Measurements from ENCODE around the gene RAB40C.
"Not testable (repeated sequence)": the region's sequence is repeated elsewhere in the genome, so short reads cannot be mapped to it uniquely, and the experiment has no call there.

The RAB40C gene

DNA sequence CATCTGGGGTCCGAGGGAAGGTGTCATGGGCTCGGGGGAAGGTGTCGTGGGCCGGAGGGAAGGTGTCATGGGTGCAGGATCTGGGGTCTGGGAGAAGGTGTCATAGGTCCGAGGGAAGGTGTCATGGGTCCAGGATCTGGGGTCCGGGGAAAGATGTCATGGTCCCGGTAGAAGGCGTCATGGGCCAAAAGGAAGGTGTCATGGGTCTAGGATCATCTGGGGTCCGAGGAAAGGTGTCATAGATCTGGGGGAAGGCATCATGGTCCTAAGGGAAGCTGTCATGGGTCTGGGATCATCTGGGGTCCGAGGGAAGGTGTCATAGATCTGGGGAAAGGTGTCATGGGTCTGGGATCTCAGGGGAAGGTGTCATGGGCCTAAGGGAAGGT is 942 bp downstream of the RAB40C start:
- no peak for DNase-seq (ENCODE audit: low spot score)

DNA sequence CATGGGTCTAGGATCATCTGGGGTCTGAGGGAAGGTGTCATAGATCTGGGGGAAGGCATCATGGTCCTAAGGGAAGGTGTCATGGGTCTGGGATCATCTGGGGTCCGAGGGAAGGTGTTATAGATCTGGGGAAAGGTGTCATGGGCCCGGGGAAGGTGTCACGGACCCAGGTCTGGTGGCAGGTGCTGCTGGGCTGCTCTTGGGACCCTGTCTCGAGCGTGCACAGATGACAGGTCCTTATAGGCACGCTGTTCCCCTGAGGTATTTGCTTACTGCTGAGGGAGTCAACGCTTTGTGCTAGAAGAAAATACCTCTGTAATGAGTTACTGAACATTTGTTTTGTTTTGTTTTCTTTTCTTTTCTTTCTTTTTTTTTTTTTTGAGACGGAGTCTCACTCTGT is 1.4 kb downstream of the RAB40C start:
- no peak for DNase-seq (ENCODE audit: low spot score)

DNA sequence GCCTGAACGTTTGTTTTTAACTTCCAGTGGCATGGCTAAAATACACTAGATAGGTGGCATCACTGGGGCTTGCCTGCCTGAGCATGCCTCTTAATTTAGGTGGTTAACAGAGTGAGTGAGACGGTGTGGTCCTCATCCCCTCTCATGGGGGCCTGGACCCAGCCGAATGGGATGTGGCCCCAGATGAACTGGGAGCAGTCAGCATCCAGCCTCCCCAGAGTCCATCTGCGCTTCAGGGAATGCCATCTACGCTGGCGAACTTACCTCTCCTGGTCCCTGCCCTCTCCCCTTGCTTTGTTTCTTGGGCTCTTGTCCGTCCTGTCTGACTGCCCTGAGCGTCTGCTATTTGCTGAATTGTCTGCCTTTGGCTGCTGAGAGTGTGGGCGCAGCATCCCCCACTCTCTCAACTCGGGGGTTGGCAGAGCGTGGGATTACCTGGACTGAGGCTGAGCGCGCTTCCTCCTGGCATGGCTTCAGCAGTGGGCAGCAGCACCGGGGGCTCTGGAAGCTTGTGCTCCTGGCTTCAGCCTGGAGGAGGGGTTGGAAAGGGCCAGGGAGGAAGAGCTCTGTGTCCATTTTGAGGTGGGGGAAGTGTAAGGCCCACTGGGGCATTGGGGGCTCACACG is 2.1 kb downstream of the RAB40C start:
- DNase-seq (ENCODE audit: low spot score), result no peak

DNA sequence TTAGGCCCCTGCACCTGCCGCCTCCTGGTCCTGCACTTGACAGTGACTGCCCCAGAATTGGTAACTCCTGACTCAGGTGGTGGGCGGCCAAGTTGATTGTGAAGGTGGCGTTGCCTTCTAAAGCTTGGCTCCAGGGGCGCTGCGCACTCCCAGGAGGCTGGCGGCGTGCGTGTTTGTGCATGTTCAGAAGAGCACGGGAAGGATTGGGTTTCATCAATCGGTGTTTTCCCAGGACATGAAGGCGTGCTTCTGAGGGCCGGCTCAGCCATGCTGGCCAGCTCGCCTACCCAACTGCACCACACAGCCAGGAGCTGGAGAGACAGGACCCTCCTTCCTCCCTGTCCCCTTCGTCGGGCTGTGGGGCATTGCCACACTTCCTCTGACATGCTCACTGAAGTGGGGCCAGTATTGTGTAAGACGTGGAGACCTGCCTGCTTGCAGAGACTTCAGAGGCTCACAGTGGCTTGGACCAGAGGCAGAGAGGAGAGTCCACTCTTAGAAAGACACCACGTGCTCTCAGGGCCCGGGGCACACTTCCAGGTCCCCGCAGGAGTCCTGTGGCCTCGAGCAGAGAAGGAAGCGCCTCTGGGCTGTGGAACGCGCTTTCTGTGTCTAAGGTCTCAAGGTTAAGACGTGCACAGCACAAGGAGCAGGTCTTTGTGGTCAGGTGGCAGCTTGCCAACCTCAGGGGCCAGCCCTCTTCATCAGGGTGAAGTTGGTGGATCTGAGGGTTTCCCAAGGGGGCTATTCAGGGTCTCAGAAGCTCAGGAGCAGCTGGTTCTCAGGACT is 2.8 kb downstream of the RAB40C start:
- DNase-seq (ENCODE audit: low spot score), result peak; percentile 21

DNA sequence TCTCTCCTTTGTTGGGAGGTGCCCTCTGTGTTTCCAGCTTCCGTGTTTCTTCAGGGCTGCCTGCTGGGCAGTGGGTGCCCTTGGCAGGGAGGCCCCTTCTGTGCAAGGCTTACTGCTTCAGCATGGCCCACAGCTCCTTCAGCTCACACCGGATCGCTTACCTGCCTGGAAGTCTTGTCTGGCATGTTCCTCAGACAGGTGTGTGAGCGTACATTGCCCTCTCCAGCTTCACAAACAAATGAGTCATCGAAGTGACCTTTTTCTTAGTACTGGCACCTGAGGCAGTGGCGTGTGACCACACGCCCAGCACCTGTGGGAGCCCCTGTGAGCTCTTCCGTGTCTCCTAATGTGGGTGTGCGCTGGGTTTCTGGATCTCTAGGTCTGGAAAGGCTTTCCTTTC is 3.5 kb downstream of the RAB40C start:
- no peak for DNase-seq (ENCODE audit: low spot score)

DNA sequence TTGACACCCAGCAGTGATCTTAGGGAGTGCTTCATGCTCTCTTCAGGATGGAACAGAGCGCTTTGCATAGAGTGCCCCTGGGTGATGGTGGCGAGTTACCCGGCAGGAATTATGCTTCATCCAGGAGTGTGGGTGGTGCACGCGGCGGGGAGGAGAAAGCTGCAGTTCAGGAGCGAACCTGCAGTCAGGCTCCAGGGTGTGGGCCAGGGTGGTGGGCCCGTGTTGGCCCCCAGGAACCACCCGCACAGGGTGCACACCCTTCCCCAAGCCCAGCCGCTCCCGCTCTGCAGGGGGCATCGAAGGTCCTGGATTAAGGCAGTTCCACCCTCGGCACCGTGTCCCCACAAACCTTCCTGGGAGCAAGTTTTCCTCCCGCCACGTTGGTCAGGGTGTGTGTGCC is 3.9 kb downstream of the RAB40C start:
- DNase-seq (ENCODE audit: low spot score), result no peak

DNA sequence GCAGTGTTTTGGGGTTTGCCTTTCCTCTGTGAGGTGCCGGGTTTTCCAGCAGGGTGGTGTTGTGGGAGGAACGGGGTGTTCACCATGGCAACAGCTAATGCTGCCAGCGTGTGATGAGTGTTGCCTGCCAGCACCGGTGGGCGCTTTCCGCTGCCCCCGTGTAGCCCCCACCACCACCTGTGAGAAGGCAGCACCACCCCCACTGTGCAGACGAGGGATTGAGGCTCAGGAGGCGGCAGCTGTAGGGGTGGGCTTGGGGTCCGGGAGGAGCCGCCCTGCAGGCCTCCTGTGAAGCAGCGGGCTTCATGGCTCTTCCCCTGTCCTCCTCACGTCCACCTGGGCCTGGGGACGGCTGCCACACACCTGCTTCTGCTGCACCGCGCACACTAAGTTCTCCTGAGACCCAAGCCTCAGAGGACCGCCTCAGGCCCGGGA is 5.2 kb downstream of the RAB40C start:
- DNase-seq (ENCODE audit: low spot score), result no peak

DNA sequence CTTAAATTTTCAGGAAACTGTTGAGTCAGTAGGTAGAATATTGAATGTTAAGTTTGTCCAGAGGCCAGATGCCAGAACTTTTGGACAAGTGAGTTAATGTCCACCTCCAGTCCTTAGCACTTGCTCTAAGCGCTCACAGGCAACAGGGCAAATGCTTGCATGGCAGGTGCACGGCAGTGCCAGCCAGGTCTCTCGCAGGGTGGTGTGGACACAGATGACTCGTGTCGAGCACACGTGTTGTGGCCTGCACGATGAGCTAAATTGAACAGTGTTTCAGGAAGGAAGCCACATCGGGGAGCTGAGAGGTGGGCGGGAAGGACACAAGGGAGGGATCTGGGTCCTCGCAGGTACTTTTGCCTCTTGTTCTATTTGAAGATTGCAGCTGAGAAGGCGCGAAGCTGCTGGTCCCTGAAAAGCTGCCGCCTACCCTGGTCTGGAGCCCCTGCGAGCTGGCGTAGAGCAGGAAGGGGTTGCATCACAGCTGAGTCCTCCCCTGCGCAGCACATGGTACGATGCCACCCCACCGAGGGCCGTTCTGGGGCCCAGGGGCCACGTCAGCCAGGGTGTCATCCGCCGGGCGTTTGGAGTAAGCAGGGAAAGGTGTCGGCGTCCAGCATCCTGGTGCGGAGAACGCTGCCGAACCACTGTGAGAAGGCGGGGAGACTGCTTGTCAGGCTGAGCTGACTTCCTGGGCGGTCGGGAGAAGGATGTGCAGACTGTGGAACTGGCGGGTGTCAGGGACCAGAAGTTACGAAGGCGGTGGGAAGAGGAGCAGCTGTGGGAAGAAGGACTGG is 6.3 kb downstream of the RAB40C start:
- DNase-seq (ENCODE audit: low spot score), result no peak

DNA sequence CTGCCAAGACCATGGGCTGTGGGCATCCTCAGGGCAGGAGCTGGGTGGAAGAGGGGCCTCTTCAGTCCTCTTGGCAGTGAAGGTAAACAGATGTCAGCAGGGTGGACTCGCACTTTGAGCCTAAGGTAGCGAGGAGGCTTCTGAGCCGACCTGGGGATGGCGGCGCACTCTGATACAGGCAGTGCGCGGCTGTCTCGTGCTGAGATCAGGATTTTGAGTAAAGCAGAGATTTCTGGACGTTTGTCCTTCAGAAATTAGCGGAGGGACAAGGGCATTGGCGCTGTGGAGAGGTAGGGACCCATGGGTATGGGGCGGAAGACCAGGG is 6.8 kb downstream of the RAB40C start:
- DNase-seq (ENCODE audit: low spot score), result no peak

DNA sequence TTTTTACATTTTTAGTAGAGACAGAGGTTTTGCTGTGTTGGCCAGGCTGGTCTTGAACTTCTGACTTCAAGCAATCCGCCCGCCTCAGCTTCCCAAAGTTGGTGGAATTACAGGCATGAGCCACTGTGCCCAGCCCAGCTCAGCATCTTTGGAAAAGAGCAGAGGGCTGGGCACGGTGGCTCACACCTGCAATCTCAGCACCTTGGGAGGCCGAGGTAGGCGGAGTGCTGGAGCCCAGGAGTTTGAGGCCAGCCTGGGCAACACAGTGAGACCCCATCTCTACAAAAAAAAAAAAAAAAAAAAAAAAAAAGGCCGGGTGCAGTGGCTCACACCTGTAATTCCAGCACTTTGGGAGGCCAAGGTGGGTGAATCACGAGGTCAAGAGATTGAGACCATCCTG is 7.8 kb downstream of the RAB40C start:
- not testable (repeated sequence) for DNase-seq (ENCODE audit: low spot score)

DNA sequence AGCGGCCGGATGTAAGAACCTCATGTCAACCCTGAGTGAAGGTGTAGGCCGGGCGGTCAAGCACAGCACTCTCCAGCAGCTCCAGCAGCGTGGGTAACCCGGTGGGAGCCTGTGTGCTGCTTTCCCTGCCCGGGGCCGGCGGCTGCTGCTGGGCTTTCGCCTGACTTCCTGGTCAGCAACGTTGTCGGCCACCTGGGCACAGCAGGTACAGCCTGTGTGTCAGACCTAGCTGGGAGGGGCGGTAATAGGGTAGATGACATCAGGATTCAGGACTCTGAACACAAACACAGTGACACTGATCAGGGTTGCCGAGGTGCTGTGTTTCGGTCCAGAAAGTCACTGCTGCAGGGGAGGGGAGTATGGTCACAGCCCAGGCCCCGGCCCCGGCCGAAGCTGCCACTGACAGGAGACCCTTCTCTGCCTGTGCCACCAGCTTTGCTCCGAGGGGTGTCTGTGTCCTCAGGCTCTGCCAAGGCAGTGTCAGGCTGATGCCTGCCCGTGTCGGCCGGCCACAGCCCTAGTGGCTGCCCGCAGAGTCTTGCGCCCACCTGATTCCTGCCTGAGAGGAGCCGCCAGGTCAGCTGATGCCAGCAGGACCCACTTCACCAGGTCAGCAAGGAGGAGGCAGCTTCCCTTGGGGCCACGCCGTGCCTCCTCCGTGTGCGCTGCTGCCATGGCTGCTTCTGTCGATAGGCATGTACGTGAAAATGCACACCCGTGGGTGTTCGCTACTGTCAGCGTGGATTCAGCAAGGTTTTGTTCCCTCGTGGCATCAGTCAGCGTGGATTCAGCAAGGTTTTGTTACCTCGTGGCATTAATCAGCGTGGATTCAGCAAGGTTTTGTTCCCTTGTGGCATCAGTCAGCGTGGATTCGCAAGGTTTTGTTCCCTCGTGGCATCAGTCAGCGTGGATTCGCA is 9.2 kb downstream of the RAB40C start:
- DNase-seq (ENCODE audit: low spot score), result no peak

DNA sequence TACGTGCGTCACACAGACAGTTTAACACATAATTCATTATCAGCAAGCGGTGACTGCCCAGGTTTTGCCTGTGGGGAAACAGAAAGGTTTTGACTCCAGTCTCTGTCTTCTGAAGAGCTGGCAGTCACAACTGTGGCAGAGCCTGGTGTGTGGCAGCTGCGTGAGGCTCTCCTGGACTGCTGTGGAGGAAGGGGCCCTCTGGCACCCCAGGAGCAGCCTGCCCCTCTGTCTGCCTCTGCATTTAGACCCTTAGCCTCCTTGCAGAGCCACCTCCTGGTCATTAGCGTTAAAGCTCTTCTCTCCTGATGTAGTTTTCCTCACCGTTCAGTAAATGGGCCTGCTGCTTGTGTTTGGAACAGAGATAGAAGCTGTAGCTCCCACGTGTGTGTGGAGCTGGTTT is 10.9 kb downstream of the RAB40C start:
- DNase-seq (ENCODE audit: low spot score), result no peak

DNA sequence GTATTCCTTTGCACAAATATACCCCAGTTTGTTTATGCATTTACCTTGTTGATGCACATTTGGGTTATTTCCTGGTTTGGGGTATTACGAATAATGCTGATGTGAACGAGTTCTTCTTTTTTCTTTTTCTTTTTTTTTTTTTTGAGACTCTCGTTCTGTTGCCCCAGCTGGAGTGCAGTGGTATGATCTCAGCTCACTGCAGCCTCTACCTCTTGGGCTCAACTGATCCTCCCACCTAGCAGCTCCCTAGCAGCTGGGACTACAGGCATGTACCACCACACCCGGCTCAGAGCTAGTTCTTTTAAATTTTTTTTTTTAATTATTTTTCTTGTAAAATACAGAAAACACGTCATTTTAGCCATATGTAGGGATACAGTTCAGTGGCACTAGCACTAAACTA is 14.1 kb downstream of the RAB40C start:
- DNase-seq (ENCODE audit: low spot score), result no peak

DNA sequence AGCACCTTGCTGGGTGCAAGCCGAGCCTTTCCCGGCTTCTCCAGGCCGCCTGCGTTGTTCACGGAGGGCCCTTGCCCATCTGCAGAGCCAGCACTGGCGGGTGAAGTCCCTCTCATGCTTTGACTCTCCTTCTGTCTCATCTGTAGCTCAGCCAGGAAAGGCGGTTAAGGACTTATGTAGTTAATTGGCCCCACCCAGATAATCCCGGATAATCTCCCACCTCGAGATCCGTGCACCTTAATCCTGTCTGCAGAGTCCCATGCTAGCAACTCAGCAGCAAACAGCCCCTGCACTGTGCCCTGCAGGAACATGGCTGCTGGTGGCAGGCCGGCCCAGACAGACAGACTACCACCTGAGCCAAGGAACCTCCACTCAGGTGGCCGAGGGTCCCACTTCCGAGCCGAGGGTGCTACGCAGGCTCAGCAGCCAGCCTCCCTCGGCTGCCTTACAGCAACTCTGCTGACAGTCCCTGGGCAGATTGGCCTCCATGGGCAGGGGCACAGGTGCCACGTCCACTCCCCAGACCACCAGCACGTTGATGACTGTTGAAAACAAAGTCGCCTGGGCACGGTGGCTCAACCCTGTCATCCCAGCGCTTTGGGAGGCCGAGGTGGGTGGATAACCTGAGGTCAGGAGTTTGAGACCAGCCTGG is 16.9 kb downstream of the RAB40C start:
- DNase-seq (ENCODE audit: low spot score), result no peak

DNA sequence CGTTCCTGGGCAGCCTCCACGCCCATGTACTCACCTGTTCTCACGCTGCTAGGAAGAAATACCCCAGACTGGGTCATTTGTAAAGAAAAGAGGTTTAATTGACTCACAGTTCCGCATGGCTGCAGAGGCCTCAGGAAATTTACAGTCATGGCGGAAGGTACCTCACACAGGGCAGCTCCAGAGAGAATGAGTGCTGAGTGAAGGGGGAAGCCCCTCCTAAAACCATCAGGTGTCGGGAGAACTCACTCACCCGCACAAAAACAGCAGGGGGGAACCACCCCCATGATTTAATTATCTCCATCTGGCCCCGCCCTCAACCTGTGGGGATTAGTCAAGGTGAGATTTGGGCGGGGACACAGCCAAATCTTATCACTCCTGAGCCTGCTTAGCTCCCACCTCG is 18.2 kb downstream of the RAB40C start:
- DNase-seq (ENCODE audit: low spot score), result no peak

DNA sequence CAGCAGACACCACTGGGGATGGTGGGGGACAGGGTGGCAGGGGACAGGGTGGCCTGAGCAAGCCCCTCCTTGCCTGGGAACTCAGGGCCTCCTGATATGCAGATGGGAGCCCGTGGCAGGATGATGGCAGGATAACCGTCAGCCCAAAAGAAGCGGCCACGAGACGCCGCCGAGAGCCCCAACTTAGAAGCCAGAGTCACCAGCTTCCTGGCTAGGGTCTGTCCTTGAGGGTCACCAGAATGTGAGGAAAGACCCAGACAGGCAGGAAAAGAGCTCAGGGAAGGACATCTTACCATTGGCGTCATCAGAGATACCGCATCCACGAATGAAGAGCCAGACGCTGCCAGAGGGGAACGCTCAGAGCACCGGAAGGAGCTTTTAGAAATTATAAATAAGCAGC is 19.4 kb downstream of the RAB40C start:
- DNase-seq (ENCODE audit: low spot score), result no peak

DNA sequence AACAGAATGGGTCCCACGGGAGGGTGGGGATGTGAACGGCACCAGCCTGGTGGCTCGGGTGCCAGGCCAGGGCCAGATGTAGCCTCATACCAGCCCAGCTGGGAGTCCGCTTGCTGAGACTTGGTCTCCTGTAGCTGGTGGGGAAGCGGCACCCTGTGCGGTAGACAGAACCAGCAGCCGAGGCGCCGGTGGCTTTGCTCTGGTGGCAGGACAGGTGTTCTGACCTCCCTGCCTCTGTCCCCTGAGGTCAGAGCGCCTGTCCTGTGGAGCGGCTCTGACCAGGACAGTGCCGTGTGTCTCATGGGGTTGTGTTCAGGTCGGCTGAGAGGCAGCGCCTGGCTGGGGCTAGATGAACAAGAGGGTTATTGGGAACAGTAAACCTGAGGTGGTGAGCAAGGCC is 20.1 kb downstream of the RAB40C start:
- DNase-seq (ENCODE audit: low spot score), result no peak

DNA sequence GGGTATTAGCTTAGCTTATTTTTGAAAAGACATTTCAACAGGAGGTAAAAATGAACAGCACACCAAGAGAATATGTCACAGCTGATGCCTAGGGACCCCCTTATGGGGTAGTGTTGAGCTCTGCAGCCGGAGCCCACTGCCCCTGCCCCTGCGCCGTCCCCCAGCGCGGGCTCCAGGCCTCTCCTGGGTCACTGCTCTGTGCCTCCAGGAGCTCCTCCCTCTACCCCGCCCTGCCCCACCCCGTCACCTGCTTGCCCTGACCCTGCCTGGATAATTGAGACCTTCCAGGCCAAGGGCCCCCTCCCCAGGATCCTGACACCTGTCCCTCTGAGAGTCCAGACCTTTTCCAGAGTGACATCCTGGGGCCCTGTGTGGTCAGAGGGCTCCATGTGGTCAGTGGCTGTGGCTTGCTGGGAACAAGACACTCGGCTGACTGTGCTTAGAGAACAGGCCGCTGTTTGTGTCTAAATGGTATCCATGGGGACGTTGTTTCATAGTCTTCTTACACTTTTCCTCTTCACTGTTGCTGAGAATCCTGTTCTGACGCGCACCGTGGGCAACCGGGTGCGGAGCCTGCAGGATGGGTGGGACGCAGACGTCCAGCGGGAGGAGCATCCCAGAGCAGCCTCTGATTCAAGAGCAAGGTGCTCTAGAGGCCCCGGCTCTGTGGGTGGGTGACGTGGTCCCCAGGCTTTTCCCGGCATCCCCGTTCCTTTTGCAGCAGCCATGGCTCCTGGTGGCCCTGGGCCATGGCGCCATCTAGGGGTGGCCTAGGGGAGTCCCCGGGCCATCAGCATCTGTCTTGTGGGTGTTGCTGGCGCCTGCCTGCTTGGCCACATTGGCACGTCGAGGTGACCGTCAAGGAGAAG is 20.9 kb downstream of the RAB40C start:
- DNase-seq (ENCODE audit: low spot score), result peak; percentile 60

DNA sequence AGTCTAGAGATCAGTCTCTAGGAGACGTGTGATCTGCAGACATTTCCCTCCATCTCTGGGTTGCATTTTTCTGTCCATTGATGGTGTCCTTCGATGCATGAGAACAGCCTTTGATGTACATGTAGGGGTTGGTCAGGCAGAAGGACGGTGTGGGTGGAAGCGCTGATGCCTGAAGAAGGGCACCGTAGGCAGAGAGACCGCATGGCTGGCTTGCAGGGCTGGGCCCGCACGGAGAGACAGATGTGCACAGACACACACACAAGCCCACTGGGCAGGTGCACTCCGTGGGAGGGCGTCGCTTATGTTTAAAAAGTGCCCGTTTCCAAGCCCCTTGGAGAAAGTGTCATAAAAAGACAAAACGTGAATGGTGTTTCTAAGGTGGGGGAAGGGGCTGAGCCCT is 25.3 kb downstream of the RAB40C start:
- DNase-seq (ENCODE audit: low spot score), result no peak

DNA sequence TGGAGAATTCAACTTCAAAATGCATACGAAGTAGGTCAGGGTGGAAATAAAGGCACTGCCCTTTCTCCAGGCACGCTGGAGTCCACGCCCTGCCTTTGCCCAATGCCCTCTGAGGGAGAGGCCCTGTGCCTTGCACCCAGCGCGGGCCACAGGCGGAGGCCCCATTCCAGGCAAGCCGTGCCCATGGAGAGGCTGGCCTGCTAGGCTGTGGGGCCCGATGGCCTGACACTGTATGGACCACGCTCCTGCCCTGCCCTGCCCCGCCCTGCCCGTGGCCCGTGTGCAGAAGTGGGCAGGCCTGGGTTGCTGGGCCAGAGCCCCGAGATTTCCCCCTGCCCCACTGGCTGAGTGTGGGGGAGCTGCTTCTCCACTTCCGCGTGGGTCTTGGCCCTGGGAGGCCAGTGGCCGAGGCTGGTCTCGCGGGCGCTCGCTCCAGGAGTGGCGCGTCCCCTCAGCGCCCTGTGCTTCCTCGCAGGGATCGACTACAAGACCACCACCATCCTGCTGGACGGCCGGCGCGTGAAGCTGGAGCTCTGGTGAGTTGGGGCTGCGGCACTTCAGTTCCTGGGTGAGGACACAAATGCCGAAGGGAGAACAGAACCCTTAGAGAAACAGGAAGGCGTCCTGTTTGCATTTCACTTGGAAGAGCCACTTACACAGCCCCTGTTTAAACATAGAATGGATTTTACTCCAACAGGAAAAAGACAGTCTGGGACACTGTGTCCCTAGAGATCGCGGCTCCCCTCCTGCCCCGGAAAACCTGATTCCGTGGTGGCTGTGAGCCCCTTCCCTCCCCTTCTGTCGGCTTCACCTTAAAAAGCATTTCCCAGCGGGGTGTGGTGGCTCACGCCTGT is 27.1 kb downstream of the RAB40C start:
- no peak for DNase-seq (ENCODE audit: low spot score)
